Upper lobe of left lung (tissue), 6 donors: ENCODE results near the gene TASP1. TPM values are rescaled to one million over a fixed set of nuclear protein-coding genes. Genes with fewer than 3 reads are reported as not detected.
A peak's percentile ranks its signal among the peaks of the same experiment; 100 is the strongest.
"Not testable (repeated sequence)": the region's sequence is repeated elsewhere in the genome, so short reads cannot be mapped to it uniquely, and the experiment has no call there.

ENCODE experiments used
- ATAC-seq, 2 donors: fragments of 200-7000 bp; cut with Tn5 transposase; one replicate each; pipeline ENCODE4 v1.9.1; 2022; ENCODE audit warnings: mild to moderate bottlenecking in 2 of 2, moderate library complexity in 2 of 2; ENCODE audit not compliant: low FRiP score in 2 of 2
- DNase-seq, 2 donors: peaks; one replicate each; pipeline ENCODE4 v3.0.0-alpha.2; 2019 to 2020
- H3K27ac ChIP-seq, 4 donors: fragments of 200-600 bp; sonication (generic); one replicate each; pipeline ENCODE4 v1.5.1; 2016 to 2019
- H3K27me3 ChIP-seq, 4 donors: fragments of 200-600 bp; sonication (generic); one replicate each; pipeline ENCODE4 v1.5.1; 2017 to 2019
- H3K36me3 ChIP-seq, 4 donors: fragments of 200-600 bp; sonication (generic); one replicate each; pipeline ENCODE4 v1.5.1; 2016 to 2019
- H3K4me1 ChIP-seq, 4 donors: fragments of 200-600 bp; sonication (generic); one replicate each; pipeline ENCODE4 v1.5.1; 2018 to 2019
- H3K4me3 ChIP-seq, 4 donors: fragments of 200-600 bp; sonication (generic); one replicate each; pipeline ENCODE4 v1.5.1; 2017 to 2019; ENCODE audit warnings: mild to moderate bottlenecking in 2 of 4, moderate library complexity in 1 of 4
- H3K9me3 ChIP-seq, 4 donors: fragments of 200-600 bp; sonication (generic); one replicate each; pipeline ENCODE4 v1.5.1; 2018 to 2019
- CTCF ChIP-seq, 6 experiments: fragments of 450-650 bp in 4 of 6; fragments of 200-600 bp in 2 of 6; sonication (generic) in 2 of 6; IDR thresholded peaks; one replicate each; pipeline ENCODE4 v1.5.1; 2016 to 2019; ENCODE audit warnings: antibody characterized with exemption in 6 of 6
- EP300 ChIP-seq, 4 donors: sonication (generic); formaldehyde crosslinking; IDR thresholded peaks; one replicate each; pipeline ENCODE4 v1.5.1; 2017; ENCODE audit warnings: antibody characterized with exemption in 4 of 4, control low read depth in 2 of 4
- POLR2A ChIP-seq, 4 donors: fragments of 450-650 bp; IDR thresholded peaks; one replicate each; pipeline ENCODE4 v1.5.1; 2016 to 2017; ENCODE audit warnings: antibody characterized with exemption in 4 of 4, mild to moderate bottlenecking in 2 of 4
- POLR2AphosphoS5 ChIP-seq, 2 donors: sonication (generic); formaldehyde crosslinking; IDR thresholded peaks; one replicate each; pipeline ENCODE4 v1.5.1; 2017; ENCODE audit warnings: antibody characterized with exemption in 2 of 2
- WGBS, 2 donors: methylation state at CpG; one replicate each; pipeline ENCODE4 v1.1.5; 2017 to 2018; 5-methylcytosine and 5-hydroxymethylcytosine counted together
- total RNA-seq, 6 donors: library from RNA; depleted of rRNA in 4 of 6; stranded (reverse); fragments of >200 nt in 4 of 6; gene quantifications; one replicate each; pipeline versions ENCODE4 v1.1.0 to v1.2.1, GENCODE V29; 2016 to 2021
- donor health status: DM: no; HTN: no; CAD: no; lungs with moderate emphysema.
- donor health status: DM: no; HTN: yes; CAD: no; lungs with severe emphysema.

The TASP1 gene
- total RNA-seq, 6 donors from 2014 or later: 12.4 to 21.1 (median 14.0) TPM

- H3K27me3 ChIP-seq: no peaks in the 10 kb centered on the region
- no peak overlapping the region for H3K4me3 ChIP-seq
- no peaks in the 10 kb centered on the region for H3K9me3 ChIP-seq
- peaks cover 0 to 3% (median 0%) of the 10 kb centered on the region in 4 donors for H3K36me3 ChIP-seq
- H3K4me1 ChIP-seq: no peaks in the 10 kb centered on the region
- ATAC-seq: no peak
- no peak overlapping the region for H3K27ac ChIP-seq
- no peak for DNase-seq
- TF ChIP-seq POLR2AphosphoS5 (IDR thresholded peaks at IDR 0.05): no peak
- no peak for TF ChIP-seq EP300 (IDR thresholded peaks at IDR 0.05)
- TF ChIP-seq POLR2A (IDR thresholded peaks at IDR 0.05): no peak
- TF ChIP-seq CTCF (IDR thresholded peaks at IDR 0.05): no peak
These were observed 24.8 kb downstream of the TASP1 start for GRCh38 chr20:13613917-13614316.

GRCh38 chr20:13611611-13612125 is 27.1 kb downstream of the TASP1 start:
- peaks cover 0 to 3% (median 0%) of the 10 kb centered on the region in 4 donors for H3K36me3 ChIP-seq
- DNase-seq (no peak), ATAC-seq (no peak)
- TF ChIP-seq EP300 (IDR thresholded peaks at IDR 0.05): no peak
- no peaks in the 10 kb centered on the region for H3K9me3 ChIP-seq
- H3K27me3 ChIP-seq: no peaks in the 10 kb centered on the region
- no peak overlapping the region for H3K27ac ChIP-seq
- H3K4me1 ChIP-seq: no peaks in the 10 kb centered on the region
- WGBS, 2 donors: 87 to 95% methylated on average over 2 of the region's 2 CpGs
- no peak overlapping the region for H3K4me3 ChIP-seq

GRCh38 chr20:13610184-13610583 is 28.5 kb downstream of the TASP1 start:
- Histone ChIP-seq H3K4me1 (no peaks in the 10 kb centered on the region), H3K9me3 (no peaks in the 10 kb centered on the region), H3K36me3 (peaks cover 0 to 3% (median 0%) of the 10 kb centered on the region in 4 donors), H3K27ac (no peak overlapping the region), H3K4me3 (no peak overlapping the region), H3K27me3 (no peaks in the 10 kb centered on the region)
- 75 to 87% methylated on average over 2 of the region's 2 CpGs for WGBS, 2 donors
- DNase-seq (no peak), ATAC-seq (no peak)
- no peak for TF ChIP-seq CTCF (IDR thresholded peaks at IDR 0.05)
- no peak for TF ChIP-seq POLR2A (IDR thresholded peaks at IDR 0.05)
- TF ChIP-seq EP300 (IDR thresholded peaks at IDR 0.05): no peak
- no peak for TF ChIP-seq POLR2AphosphoS5 (IDR thresholded peaks at IDR 0.05)

GRCh38 chr20:13608066-13608465 is 30.7 kb downstream of the TASP1 start:
- WGBS, 2 donors: 91 to 98% methylated on average over 1 of the region's 1 CpG
- TF ChIP-seq POLR2A (IDR thresholded peaks at IDR 0.05): no peak

GRCh38 chr20:13593423-13593822 is 45.3 kb downstream of the TASP1 start:
- ATAC-seq, H3K27me3 ChIP-seq, H3K9me3 ChIP-seq, H3K27ac ChIP-seq, H3K4me1 ChIP-seq, H3K36me3 ChIP-seq, H3K4me3 ChIP-seq: not testable (repeated sequence)
- WGBS, 2 donors: 90% methylated on average over 5 to 7 of the region's 11 CpGs
- DNase-seq: peak in 1 of 2 donors; percentile 38

More at GRCh38 chr20:13608066-13608465, 30.7 kb downstream of the TASP1 start:
- no peak overlapping the region for H3K27ac ChIP-seq
- H3K36me3 ChIP-seq: peaks cover 0 to 3% (median 0%) of the 10 kb centered on the region in 4 donors
- no peaks in the 10 kb centered on the region for H3K27me3 ChIP-seq
- no peaks in the 10 kb centered on the region for H3K9me3 ChIP-seq
- H3K4me3 ChIP-seq: no peak overlapping the region
- DNase-seq: no peak
- H3K4me1 ChIP-seq: no peaks in the 10 kb centered on the region
- no peak for ATAC-seq

- Histone ChIP-seq H3K4me1 (no peaks in the 10 kb centered on the region), H3K36me3 (peaks cover 0 to 6% (median under 1%) of the 10 kb centered on the region in 4 donors), H3K9me3 (peaks cover 0 to 4% (median 0%) of the 10 kb centered on the region in 4 donors), H3K4me3 (no peak overlapping the region), H3K27me3 (no peaks in the 10 kb centered on the region), H3K27ac (no peak overlapping the region)
- TF ChIP-seq POLR2AphosphoS5 (IDR thresholded peaks at IDR 0.05) (no peak), POLR2A (IDR thresholded peaks at IDR 0.05) (no peak), EP300 (IDR thresholded peaks at IDR 0.05) (no peak), CTCF (IDR thresholded peaks at IDR 0.05) (no peak)
- DNase-seq: no peak
- ATAC-seq: no peak
- WGBS, 2 donors: 92 to 94% methylated on average over 2 of the region's 2 CpGs
These were observed 50.7 kb downstream of the TASP1 start for GRCh38 chr20:13588049-13588448.
